Activated CD8-positive, alpha-beta memory T cell treated with anti-CD3 and anti-CD28 coated beads, Interleukin-2, amount 10 ng/mL, durations not matched to agents 7 days and 5 days (primary cell): ENCODE measurements around the gene ADRA1B. TPM values are rescaled to one million over a fixed set of nuclear protein-coding genes. Genes with fewer than 3 reads are reported as not detected.
"Not testable (repeated sequence)": the region's sequence is repeated elsewhere in the genome, so short reads cannot be mapped to it uniquely, and the experiment has no call there.

Experiments
- ATAC-seq: fragments of 150-1000 bp; cut with Tn5 transposase; one replicate; pipeline ENCODE4 v1.10.0; 2021; ENCODE audit warnings: moderate library complexity
- CTCF ChIA-PET: fragments of 350-600 bp; sonication (Branson Sonifier 250); formaldehyde crosslinking; loops from one replicate; lab custom pipeline; 2021; ENCODE audit warnings: antibody characterized with exemption; lab: Charles Lee
- DNase-seq: peaks from one replicate; pipeline ENCODE4 v3.0.0-alpha.2; 2020
- H3K27ac Mint-ChIP-seq: one replicate; pipeline ENCODE4 v1.8.0; 2021; ENCODE audit warnings: mild to moderate bottlenecking, mixed read lengths
- H3K27me3 Mint-ChIP-seq: one replicate; pipeline ENCODE4 v1.8.0; 2021; ENCODE audit warnings: mixed read lengths
- H3K36me3 Mint-ChIP-seq: one replicate; pipeline ENCODE4 v1.8.0; 2021; ENCODE audit warnings: mild to moderate bottlenecking, mixed read lengths
- H3K4me1 Mint-ChIP-seq: one replicate; pipeline ENCODE4 v1.8.0; 2021; ENCODE audit warnings: mixed read lengths
- H3K4me3 Mint-ChIP-seq: one replicate; pipeline ENCODE4 v1.8.0; 2021; ENCODE audit warnings: mild to moderate bottlenecking, moderate library complexity, mixed read lengths
- H3K9me3 Mint-ChIP-seq: one replicate; pipeline ENCODE4 v1.8.0; 2022; ENCODE audit warnings: low read depth, mixed read lengths
- total RNA-seq, 2 experiments: library from RNA; stranded (reverse); gene quantifications; one replicate each; pipeline ENCODE4 v1.2.3, GENCODE V29; 2021

Gene ADRA1B
- total RNA-seq, 2 experiments from 2014 or later, result 0.49 TPM; not detected in 1

- DNase-seq, result no peak
- Mint-ChIP-seq H3K27me3 (peaks cover 28% of the 10 kb centered on the region), H3K27ac (no peak overlapping the region), H3K9me3 (no peaks in the 10 kb centered on the region), H3K36me3 (no peaks in the 10 kb centered on the region), H3K4me1 (no peaks in the 10 kb centered on the region), H3K4me3 (no peak overlapping the region)
- CTCF ChIA-PET, result interaction anchor here (1.1 kb wide), 1 partner anchor 18 kb away, joined by 3 read pairs; no protein-coding TSS in a partner anchor
- no peak for ATAC-seq
Observed at GRCh38 chr5:159951387-159951786, 35.1 kb downstream of the ADRA1B start.

GRCh38 chr5:159951834-159952233 lies 35.6 kb downstream of the ADRA1B start:
- CTCF ChIA-PET, result interaction anchor here (1.1 kb wide), 1 partner anchor 19 kb away, joined by 3 read pairs; no protein-coding TSS in a partner anchor

GRCh38 chr5:159953609-159954008 lies 37.3 kb downstream of the ADRA1B start:
- H3K4me3 Mint-ChIP-seq, result no peak overlapping the region
- no peaks in the 10 kb centered on the region for H3K4me1 Mint-ChIP-seq
- no peaks in the 10 kb centered on the region for H3K36me3 Mint-ChIP-seq
- DNase-seq, result no peak
- peaks cover 26% of the 10 kb centered on the region for H3K27me3 Mint-ChIP-seq
- no peaks in the 10 kb centered on the region for H3K9me3 Mint-ChIP-seq
- CTCF ChIA-PET, result no interaction called here
- no peak overlapping the region for H3K27ac Mint-ChIP-seq
- no peak for ATAC-seq

More at GRCh38 chr5:159951834-159952233, 35.6 kb downstream of the ADRA1B start:
- DNase-seq (no peak), ATAC-seq (no peak)
- Mint-ChIP-seq H3K36me3 (no peaks in the 10 kb centered on the region), H3K4me3 (no peak overlapping the region), H3K27me3 (peaks cover 28% of the 10 kb centered on the region), H3K4me1 (no peaks in the 10 kb centered on the region), H3K27ac (no peak overlapping the region), H3K9me3 (no peaks in the 10 kb centered on the region)

GRCh38 chr5:159955056-159955624 lies 38.9 kb downstream of the ADRA1B start:
- Mint-ChIP-seq H3K4me1 (no peaks in the 10 kb centered on the region), H3K27me3 (peaks cover 25% of the 10 kb centered on the region), H3K4me3 (no peak overlapping the region), H3K9me3 (no peaks in the 10 kb centered on the region), H3K27ac (no peak overlapping the region), H3K36me3 (no peaks in the 10 kb centered on the region)
- CTCF ChIA-PET, result no interaction called here
- ATAC-seq, result no peak
- no peak for DNase-seq

- DNase-seq, result no peak
- Mint-ChIP-seq H3K4me3 (no peak overlapping the region), H3K4me1 (no peaks in the 10 kb centered on the region), H3K9me3 (no peaks in the 10 kb centered on the region), H3K27ac (no peak overlapping the region), H3K36me3 (no peaks in the 10 kb centered on the region), H3K27me3 (peaks cover 26% of the 10 kb centered on the region)
- CTCF ChIA-PET, result no interaction called here
- no peak for ATAC-seq
Observed at GRCh38 chr5:159956074-159956473, 39.8 kb downstream of the ADRA1B start.

GRCh38 chr5:159961176-159962160 lies 45.2 kb downstream of the ADRA1B start:
- Mint-ChIP-seq H3K4me3 (no peak overlapping the region), H3K27me3 (peaks cover 41% of the 10 kb centered on the region), H3K27ac (no peak overlapping the region), H3K4me1 (no peaks in the 10 kb centered on the region), H3K9me3 (no peaks in the 10 kb centered on the region), H3K36me3 (no peaks in the 10 kb centered on the region)
- ATAC-seq (no peak), DNase-seq (no peak)
- CTCF ChIA-PET, result interaction anchor here (1.0 kb wide), 1 partner anchor 26 kb away, joined by 3 read pairs; no protein-coding TSS in a partner anchor

- CTCF ChIA-PET, result interaction anchor here (0.7 to 1.0 kb wide), 2 partner anchors 25 to 58 kb away, joined by 3 read pairs; no protein-coding TSS in a partner anchor
- ATAC-seq (no peak), DNase-seq (no peak)
- H3K4me3 Mint-ChIP-seq, result no peak overlapping the region
- H3K9me3 Mint-ChIP-seq, result no peaks in the 10 kb centered on the region
- no peaks in the 10 kb centered on the region for H3K36me3 Mint-ChIP-seq
- peaks cover 46% of the 10 kb centered on the region for H3K27me3 Mint-ChIP-seq
- no peaks in the 10 kb centered on the region for H3K4me1 Mint-ChIP-seq
- H3K27ac Mint-ChIP-seq, result no peak overlapping the region
Observed at GRCh38 chr5:159962214-159962613, 45.9 kb downstream of the ADRA1B start.

GRCh38 chr5:159963935-159964334 lies 47.7 kb downstream of the ADRA1B start:
- CTCF ChIA-PET, result no interaction called here
- Mint-ChIP-seq H3K27me3 (peaks cover 45% of the 10 kb centered on the region), H3K4me3 (no peak overlapping the region), H3K4me1 (no peaks in the 10 kb centered on the region), H3K9me3 (no peaks in the 10 kb centered on the region), H3K27ac (no peak overlapping the region), H3K36me3 (no peaks in the 10 kb centered on the region)
- ATAC-seq, result no peak
- DNase-seq, result no peak

- Mint-ChIP-seq H3K27ac (no peak overlapping the region), H3K36me3 (no peaks in the 10 kb centered on the region), H3K9me3 (no peaks in the 10 kb centered on the region), H3K27me3 (peaks cover 44% of the 10 kb centered on the region), H3K4me1 (no peaks in the 10 kb centered on the region), H3K4me3 (no peak overlapping the region)
- CTCF ChIA-PET, result interaction anchor here (0.7 to 1.4 kb wide), 5 partner anchors 20 to 808 kb away, joined by 3 to 4 read pairs (median 3); no protein-coding TSS in a partner anchor
- ATAC-seq (no peak), DNase-seq (no peak)
Observed at GRCh38 chr5:159965031-159965837, 49.0 kb downstream of the ADRA1B start.

GRCh38 chr5:159965838-159966128 lies 49.5 kb downstream of the ADRA1B start:
- H3K27me3 Mint-ChIP-seq, result peaks cover 49% of the 10 kb centered on the region
- DNase-seq, H3K4me1 Mint-ChIP-seq, H3K36me3 Mint-ChIP-seq, ATAC-seq, H3K27ac Mint-ChIP-seq, H3K9me3 Mint-ChIP-seq, H3K4me3 Mint-ChIP-seq: not testable (repeated sequence)
- CTCF ChIA-PET, result interaction anchor here (0.7 to 1.4 kb wide), 4 partner anchors 22 to 809 kb away, joined by 3 to 4 read pairs (median 4); no protein-coding TSS in a partner anchor

GRCh38 chr5:159969966-159970365 lies 53.7 kb downstream of the ADRA1B start:
- CTCF ChIA-PET, result interaction anchor here (0.7 kb wide), 1 partner anchor 17 kb away, joined by 3 read pairs; no protein-coding TSS in a partner anchor
- no peak overlapping the region for H3K4me3 Mint-ChIP-seq
- H3K27me3 Mint-ChIP-seq, result peaks cover 72% of the 10 kb centered on the region
- no peak for ATAC-seq
- H3K36me3 Mint-ChIP-seq, result peaks cover 4% of the 10 kb centered on the region
- H3K27ac Mint-ChIP-seq, result no peak overlapping the region
- no peak for DNase-seq
- H3K4me1 Mint-ChIP-seq, result peaks cover 9% of the 10 kb centered on the region
- H3K9me3 Mint-ChIP-seq, result no peaks in the 10 kb centered on the region

GRCh38 chr5:159971038-159971437 lies 54.8 kb downstream of the ADRA1B start:
- CTCF ChIA-PET, result no interaction called here
- ATAC-seq, result no peak
- no peak for DNase-seq
- H3K27me3 Mint-ChIP-seq, result peaks cover 68% of the 10 kb centered on the region
- H3K36me3 Mint-ChIP-seq, result peaks cover 4% of the 10 kb centered on the region
- H3K4me3 Mint-ChIP-seq, result no peak overlapping the region
- H3K27ac Mint-ChIP-seq, result no peak overlapping the region
- H3K4me1 Mint-ChIP-seq, result peaks cover 9% of the 10 kb centered on the region
- no peaks in the 10 kb centered on the region for H3K9me3 Mint-ChIP-seq

- no peak overlapping the region for H3K27ac Mint-ChIP-seq
- no peaks in the 10 kb centered on the region for H3K9me3 Mint-ChIP-seq
- CTCF ChIA-PET, result no interaction called here
- ATAC-seq (no peak), DNase-seq (no peak)
- H3K27me3 Mint-ChIP-seq, result peaks cover 64% of the 10 kb centered on the region
- H3K4me3 Mint-ChIP-seq, result peak overlapping the region; percentile 3
- H3K36me3 Mint-ChIP-seq, result peaks cover 4% of the 10 kb centered on the region
- H3K4me1 Mint-ChIP-seq, result peaks cover 9% of the 10 kb centered on the region
Observed at GRCh38 chr5:159971514-159971913, 55.2 kb downstream of the ADRA1B start.
